NCI-H2196 (cell line): ENCODE results near the gene ITPR2.

ENCODE experiments used
- DNase-seq: peaks from one replicate; lab custom pipeline; 2025; ENCODE audit not compliant: unreplicated experiment; lab: John Stamatoyannopoulos, UW

Gene ITPR2

GRCh38 chr12:26825459-26826016 is 7.5 kb downstream of the ITPR2 start:
- no peak for DNase-seq

- no peak for DNase-seq
Measured at GRCh38 chr12:26823390-26823789, 9.6 kb downstream of the ITPR2 start.

- no peak for DNase-seq
Measured at GRCh38 chr12:26822026-26822425, 11.0 kb downstream of the ITPR2 start.

GRCh38 chr12:26821212-26821701 is 11.7 kb downstream of the ITPR2 start:
- DNase-seq: no peak

DNA sequence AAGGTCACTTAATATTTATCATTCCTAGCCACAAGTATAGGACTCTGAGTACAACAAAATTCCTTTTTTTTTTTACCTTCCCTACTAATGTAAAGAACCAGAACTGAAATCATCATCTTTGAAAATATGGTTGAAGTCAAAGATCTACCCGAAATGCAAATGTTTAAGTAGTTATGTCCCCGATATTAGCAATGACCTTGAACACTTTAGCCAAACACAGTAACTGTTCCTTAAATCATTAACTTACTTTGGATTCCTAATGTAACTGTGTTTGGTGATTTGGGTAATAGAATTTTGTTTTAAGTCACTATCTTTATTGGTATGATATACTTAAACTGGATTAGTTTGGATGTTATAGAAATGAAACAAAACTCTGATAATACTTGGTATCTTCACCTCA is 14.4 kb downstream of the ITPR2 start:
- no peak for DNase-seq

DNA sequence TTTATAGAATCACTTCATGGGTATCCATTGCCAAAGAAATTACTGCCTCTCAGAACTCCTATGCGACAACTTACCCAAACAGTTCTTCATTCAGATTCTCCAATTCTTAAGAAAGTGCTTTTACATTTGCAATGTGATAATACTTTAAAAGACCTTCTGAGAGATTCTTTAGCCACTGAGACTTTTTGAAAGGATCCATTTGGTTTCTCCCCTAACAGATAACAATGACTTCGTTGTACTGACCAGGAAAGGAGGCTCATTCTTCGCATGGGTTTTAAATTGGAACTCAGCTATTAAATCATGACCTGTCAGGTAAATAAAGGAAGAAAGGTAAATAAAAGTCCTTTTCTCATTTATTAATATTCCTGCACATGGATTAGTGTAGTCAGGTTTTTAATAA is 14.8 kb downstream of the ITPR2 start:
- no peak for DNase-seq

GRCh38 chr12:26817183-26817591 is 15.8 kb downstream of the ITPR2 start:
- DNase-seq: no peak

GRCh38 chr12:26813812-26814211 is 19.2 kb downstream of the ITPR2 start:
- no peak for DNase-seq

DNA sequence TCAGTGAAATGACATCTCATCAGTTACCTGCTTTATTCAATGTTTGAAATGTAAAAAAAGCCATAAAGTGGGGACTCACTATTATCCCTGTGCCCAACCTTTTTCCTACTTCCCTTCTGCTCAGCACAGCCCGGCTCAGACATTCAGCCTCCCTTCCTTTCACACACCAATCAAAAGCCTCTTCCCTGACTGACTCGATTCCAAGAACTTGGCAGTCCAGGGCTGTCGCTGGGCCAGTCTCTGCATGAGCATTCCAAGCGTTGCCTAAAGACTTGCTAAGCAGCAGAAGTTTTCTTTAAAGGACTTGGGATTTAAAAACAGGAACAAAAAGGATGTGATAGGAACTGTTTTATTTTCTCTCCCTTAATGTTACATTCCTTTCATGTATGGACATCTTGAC is 22.7 kb downstream of the ITPR2 start:
- no peak for DNase-seq

- no peak for DNase-seq
Measured at GRCh38 chr12:26809611-26810285, 23.2 kb downstream of the ITPR2 start.

GRCh38 chr12:26808766-26809476 is 24.1 kb downstream of the ITPR2 start:
- DNase-seq: no peak

- no peak for DNase-seq
Measured at GRCh38 chr12:26807292-26807691, 25.7 kb downstream of the ITPR2 start.

GRCh38 chr12:26806556-26806955 is 26.4 kb downstream of the ITPR2 start:
- DNase-seq: no peak

DNA sequence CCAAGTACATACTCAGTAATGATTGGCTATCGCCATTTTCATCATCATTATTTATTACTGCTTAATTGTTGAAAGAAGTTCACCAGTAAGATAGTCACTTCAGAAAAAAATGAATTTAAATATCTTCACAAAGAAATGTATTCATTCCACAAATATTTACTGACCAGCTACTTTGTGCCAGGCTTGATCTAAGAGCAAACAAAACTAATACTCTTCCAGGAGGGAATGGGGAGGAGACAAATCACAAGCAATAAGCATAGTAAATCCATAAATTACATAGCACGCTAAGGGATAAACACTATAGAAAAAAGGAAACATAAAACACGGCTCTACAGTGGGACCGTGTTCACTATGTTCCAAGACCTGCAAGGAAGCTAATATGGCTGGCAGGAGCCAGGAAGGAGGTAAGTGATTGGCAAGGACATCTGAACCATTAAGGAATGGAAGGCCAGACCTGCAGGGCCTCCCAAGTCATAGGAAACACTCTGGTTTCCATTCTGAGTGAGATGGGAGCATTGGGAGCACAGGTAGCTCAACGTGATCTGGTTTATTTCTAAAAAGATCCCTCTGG is 27.5 kb downstream of the ITPR2 start:
- DNase-seq: no peak

DNA sequence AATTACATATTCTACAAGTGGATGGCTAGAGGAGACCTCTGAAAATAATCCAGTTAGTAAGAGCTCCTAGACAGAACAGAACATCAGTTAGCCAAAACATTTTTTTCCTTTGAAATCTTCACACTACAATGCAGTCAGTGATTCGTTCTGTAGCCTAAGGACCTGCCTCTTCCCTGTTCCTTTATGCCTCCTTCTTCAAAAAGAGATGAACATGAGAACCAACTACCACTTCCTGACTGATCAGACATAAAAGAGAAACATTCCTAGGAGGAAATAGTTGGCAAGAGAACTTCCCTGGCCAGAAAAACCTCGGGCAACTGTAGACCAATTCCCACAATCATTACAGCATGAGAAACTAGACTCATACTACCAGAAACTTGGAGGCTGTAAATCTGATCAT is 29.4 kb downstream of the ITPR2 start:
- no peak for DNase-seq

GRCh38 chr12:26801486-26801885 is 31.5 kb downstream of the ITPR2 start:
- DNase-seq: no peak

GRCh38 chr12:26800858-26801257 is 32.1 kb downstream of the ITPR2 start:
- no peak for DNase-seq

GRCh38 chr12:26800347-26800746 is 32.6 kb downstream of the ITPR2 start:
- DNase-seq: no peak

GRCh38 chr12:26799741-26800140 is 33.3 kb downstream of the ITPR2 start:
- no peak for DNase-seq

DNA sequence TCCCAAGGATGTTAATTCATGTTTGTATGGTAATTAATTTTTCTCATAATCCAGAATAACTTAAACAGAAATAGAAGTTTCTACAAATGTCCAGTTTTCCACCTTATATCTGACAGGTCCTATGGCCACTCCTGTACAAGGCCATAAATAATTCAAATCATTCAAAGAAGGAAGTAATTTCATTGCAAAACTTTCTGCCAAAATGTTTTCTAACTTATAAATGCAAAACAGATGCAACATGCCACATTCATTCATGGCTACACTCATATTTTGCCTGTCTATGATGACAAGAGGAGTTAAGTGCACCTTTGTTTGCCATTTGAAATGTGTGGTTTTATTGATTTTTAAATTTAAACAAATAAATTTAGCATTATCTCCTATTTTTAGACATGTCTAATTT is 34.4 kb downstream of the ITPR2 start:
- DNase-seq: no peak

DNA sequence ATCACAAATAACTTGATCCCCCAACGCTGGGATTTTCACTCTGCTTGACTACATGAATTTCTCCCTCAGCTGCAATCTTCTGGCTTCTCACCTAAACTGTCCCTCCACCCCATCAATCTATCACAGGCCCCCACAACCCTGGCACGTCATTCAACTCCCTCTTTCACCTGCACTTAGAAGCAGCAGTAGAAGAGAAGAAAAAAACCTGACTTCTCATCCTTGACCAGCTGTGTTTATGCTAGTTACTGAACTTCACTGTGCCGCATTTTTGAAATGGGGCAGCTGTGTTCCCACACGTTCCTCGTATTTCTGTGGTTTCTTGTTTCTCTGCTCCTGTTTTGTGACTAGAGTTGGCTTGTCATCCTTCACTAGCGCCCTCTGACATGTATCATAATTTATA is 35.0 kb downstream of the ITPR2 start:
- no peak for DNase-seq

DNA sequence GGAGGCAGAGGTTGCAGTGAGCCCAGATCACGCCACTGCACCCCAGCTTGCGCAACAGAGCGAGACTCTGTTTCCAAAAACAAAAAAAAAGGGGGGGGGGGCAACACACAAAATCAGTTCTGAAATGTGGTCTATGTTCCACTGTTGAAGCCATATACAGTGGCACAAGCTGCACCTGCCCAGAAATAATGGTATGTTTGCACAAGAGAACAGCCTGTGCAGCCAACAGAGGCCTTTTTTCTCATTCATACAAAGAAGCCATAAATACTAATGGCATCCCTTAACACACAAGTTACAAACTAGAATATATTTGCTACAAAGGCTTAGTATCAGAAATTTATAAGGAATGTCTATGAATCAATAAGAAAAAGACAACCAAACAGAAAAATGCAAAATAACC is 37.1 kb downstream of the ITPR2 start:
- no peak for DNase-seq
